GM10847 (cell line): ENCODE results near the gene FAM89B.
A peak's percentile ranks its signal among the peaks of the same experiment; 100 is the strongest.

Source experiments
- POLR2A ChIP-seq: IDR thresholded peaks from 2 replicates; pipeline ENCODE4 v1.6.1; 2011; ENCODE audit not compliant: insufficient read length; ENCODE audit errors: extremely low read depth

The FAM89B gene

DNA sequence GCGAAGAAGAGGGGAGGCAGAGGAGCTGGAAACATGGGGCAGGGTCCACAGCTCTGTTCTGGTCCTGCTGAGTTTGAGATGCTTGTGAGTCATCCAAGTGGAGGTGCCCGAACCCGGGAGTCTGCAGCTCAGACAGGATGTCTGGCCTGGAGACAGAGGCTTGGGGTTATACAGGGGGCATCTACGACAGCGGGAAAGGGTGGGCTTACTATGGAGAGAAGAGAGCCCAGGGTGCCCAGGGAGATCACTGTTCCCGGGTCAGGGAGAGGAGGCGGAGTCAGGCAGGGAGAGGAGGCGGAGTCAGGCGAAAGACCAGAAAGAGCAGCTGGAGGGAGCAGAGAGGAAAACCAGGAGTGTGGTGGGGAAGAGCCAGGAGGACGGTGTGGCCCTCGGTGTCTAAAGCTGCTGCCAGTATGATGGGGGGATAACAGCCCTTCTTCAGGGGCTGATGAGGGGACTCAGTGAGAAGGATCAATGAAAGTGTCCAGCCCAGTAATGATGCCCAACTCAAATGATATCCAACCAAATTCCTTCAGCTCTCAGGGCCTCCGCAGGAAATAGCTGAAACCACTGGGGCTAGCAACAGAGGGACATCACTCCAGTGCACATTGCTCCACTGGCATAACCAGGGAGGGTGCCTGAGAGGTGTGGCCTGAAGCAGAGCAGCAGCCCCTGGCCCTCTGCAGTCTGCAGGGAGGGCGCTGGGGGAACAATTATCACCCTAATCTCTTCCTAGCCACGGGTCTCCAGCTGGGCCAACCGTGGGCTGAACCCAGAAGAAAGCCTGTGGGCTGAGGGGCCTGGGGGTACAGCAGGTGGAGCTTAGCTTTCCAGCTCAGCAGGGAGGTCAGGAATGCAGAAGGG, 11.6 kb upstream of the FAM89B start:
- TF ChIP-seq POLR2A, result no peak

DNA sequence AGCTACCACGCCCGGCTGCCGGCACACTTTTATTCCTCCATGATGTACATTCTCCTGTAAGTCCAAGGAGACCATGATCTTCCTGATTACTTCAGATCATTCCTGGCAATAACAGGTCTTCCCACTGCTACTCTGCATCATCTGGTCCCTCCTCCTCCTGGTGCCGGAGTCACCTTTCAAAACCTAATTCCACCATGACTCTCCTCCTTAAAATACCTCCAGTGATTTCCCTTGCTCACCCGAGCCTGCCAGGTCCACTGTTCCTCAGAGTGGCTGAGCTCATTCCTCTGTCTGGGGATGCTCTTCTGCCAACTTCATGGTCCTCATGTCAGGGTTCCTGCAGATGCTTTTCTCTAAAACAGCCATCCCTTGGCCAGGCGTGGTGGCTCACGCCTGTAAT, 10.3 kb upstream of the FAM89B start:
- no peak for TF ChIP-seq POLR2A

DNA sequence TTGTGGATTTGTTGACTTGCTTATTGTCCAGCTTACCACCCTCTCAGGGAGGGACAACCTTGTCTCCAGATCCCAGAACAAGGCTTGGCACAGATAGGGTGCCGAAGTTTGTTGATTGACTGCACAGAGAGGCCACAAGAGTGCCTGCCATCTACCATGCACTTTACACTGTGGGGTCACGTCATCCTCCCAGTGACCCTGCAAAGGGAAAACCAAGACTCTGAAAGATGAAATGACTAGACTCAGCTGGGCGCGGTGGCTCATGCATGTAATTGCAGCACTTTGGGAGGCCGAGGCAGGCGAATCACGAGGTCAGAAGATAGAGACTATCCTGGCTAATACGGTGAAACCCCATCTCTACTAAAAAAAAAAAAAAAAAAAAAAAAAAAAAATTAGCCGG, 9.6 kb upstream of the FAM89B start:
- TF ChIP-seq POLR2A, result no peak

GRCh38 chr11:65563601-65564000, 8.7 kb upstream of the FAM89B start:
- TF ChIP-seq POLR2A, result no peak

GRCh38 chr11:65565624-65566453, 6.5 kb upstream of the FAM89B start:
- no peak for TF ChIP-seq POLR2A

- no peak for TF ChIP-seq POLR2A
These were observed 3.0 kb upstream of the FAM89B start for GRCh38 chr11:65569164-65569972.

- peak; percentile 63 for TF ChIP-seq POLR2A
These were observed 2.1 kb upstream of the FAM89B start, which contains the start of gene ZNRD2 for GRCh38 chr11:65569973-65570918. Gene ZNRD2, plus strand, starts transcription at chr11:65570477. Its CDS starts 15 bp downstream, at chr11:65570492.

DNA sequence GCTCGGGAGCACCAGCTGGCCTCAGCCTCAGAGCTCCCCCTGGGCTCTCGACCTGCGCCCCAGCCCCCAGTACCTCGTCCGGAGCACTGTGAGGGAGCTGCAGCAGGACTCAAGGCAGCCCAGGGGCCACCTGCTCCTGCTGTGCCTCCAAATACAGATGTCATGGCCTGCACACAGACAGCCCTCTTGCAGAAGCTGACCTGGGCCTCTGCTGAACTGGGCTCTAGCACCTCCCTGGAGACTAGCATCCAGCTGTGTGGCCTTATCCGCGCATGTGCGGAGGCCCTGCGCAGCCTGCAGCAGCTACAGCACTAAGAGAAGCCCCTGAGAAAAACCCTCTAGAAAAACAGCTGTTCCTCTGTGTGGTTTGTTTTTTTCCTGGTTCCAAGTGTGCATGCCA, 918 bp upstream of the FAM89B start:
- TF ChIP-seq POLR2A, result no peak

GRCh38 chr11:65571940-65572339, 398 bp upstream of the FAM89B start:
- TF ChIP-seq POLR2A, result no peak

DNA sequence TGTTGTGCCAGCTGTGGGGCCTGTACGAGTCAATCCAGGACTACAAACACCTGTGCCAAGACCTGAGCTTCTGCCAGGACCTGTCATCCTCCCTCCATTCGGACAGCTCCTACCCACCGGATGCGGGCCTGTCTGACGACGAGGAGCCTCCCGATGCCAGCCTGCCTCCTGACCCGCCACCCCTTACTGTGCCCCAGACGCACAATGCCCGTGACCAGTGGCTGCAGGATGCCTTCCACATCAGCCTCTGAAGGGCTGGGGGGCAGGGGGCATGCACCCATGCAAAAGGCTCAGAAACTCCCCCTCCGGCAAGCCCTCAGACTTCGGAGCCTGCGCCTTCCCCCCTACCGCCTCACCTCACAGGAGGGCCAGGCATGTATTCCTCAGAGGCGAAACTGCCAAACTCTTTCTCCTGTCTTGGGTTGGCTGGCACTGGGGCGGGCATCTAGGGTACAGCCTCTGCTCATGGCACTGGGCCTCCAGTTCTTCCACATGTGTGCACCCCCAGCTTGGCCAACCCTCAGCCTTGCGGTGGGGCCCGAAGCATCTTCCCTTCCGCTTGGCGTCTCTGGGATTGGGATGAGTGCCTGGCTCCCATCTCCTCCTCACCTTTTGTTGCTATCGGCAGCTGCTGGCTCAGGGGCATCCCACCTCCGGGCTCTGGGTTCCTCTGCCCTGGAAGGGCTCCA, 1.2 kb downstream of the FAM89B start:
- TF ChIP-seq POLR2A, result no peak

DNA sequence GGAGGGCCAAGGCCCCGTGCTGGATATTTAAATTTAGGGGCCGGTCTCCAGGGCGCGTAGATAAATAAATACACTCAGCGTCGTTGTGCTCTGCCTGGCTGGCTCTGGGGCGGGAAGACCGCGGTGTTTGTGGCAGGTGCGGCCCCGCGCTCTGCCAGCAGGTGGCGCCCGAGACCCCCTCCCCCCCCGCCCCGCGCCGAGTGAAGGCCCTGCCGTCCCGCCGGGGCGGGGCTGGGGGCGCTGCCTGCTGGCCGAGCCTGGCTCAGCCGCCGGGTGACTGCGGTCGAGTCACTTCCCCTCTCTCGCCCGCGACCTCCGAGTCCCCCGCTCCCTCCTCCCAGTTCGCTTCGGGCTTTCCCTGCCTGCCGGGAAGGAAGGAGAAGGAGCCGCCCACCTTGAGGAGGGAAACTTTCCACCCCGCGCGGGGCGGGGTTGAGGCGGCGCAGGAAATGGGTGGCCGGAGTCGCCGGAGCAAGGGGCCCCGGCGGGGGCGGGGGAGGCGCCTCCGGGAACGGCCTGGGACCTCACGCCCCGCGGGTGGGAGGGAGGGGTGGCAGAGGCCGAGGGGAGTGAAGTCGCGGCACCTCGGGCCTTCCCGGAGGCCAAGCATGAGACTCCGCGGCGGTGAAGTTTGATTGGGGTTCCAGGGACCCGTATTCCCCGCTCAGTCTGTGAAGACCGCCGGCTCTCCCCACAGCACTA, 1.9 kb downstream of the FAM89B start:
- TF ChIP-seq POLR2A, result no peak

DNA sequence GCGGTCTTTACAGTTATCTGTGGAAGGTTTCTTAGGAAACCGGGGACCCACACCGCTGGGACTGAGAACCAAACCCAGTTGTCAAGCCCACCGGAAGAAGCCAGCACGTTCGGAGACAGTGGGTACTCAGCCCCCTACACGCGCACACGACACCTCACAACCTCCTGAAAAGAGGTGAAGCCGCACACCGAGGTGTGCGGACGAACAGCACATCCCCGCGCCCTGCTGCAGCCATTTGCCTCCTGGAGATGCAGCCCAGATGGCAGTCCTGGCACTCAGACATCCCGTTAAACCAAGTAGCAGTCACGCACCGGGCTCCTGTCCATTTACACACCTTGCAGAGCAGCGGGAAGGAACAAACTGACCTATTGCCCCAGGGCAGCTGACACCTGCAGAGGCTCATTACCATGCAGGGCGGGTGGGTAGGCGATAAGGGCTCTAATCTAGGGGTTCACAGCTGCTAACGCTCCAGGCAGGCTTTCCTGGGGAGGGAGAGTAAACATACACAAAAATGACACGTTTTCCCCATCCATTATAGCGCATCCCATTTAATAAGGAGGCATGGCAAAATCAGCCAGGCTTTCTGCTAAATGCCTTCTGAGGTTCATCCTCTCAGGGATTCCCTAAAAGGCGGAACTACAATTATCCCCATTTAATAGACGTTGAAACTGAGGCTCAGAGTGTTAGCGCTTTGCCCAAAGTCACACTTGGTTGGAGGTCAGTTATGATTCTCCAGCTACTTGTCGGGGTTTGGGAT, 2.7 kb downstream of the FAM89B start:
- no peak for TF ChIP-seq POLR2A
